HG03039 (cell line): ENCODE data around the gene RBMX.

Source experiments
- ATAC-seq: cut with Tn5 transposase; IDR thresholded peaks from one replicate; pipeline ENCODE4 v1.9.1; 2021; ENCODE audit warnings: mild to moderate bottlenecking, moderate library complexity; ENCODE audit not compliant: unreplicated experiment

The RBMX gene

DNA sequence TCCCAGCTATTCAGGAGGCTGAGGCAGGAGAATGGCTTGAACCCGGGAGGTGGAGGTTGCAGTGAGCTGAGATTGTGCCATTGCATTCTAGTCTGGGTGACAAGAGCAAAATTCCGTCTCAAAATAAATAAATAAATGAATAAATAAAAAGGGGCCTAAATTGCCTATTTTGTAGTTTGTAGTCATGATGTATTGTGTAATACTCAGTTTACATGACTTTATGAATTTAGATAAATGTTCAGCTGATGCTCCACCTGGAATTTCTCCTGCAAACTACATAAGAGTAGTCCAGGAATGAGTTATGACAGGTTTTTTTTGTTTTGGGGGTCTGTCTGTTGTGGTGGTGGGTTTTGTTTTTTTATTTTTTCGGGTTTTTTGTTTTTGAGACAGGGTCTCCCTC lies 31.1 kb downstream of the RBMX start:
- no peak for ATAC-seq

DNA sequence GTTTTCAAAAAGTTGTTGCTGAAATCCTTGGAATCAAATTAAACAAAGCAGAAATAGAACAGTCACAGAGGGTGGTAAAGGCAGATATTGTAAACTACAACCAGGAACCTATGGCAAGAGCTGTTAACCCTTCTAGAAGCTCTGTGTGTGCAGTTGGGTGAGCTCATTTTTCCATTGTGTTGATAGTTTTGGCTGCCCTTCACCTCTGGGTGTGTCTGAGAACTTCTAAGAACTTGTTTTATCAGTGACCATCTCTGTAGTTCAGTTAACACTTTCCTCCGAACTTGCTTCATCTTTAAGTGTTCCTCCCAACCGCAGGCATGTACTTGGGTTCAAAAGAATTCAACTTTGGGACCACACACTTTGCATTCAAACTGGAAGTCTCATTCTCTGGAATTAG lies 32.7 kb downstream of the RBMX start:
- ATAC-seq: no peak

- ATAC-seq: no peak
Measured at GRCh38 chrX:136839196-136839595, 41.3 kb downstream of the RBMX start.

- no peak for ATAC-seq
Measured at GRCh38 chrX:136835761-136836160, 44.8 kb downstream of the RBMX start.

- no peak for ATAC-seq
Measured at GRCh38 chrX:136829413-136829812, 51.1 kb downstream of the RBMX start.

- no peak for ATAC-seq
Measured at GRCh38 chrX:136828830-136829229, 51.7 kb downstream of the RBMX start.

DNA sequence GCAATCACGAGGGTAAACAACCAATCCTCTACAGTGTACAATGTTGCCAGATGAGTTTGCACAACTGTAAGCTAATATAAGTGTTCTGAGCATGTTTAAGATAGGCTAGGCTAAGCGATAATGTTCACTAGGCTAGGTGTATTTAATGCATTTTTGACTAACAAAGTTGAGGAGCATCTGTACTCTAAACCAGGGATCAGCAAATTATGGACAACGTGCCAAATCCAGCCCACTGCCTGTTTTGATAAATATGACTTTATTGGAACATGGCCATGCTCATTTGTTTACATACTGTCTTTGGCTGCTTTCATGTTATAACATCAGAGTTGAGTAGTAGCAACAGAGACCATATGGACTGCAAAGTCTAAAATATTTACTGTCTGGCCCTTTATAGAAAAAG lies 53.5 kb downstream of the RBMX start:
- ATAC-seq: no peak

- no peak for ATAC-seq
Measured at GRCh38 chrX:136825771-136826170, 54.8 kb downstream of the RBMX start.
